Large intestine (tissue), 3 donors: ENCODE measurements around the gene LCN10. TPM values are rescaled to one million over a fixed set of nuclear protein-coding genes. Genes with fewer than 3 reads are reported as not detected.

ENCODE experiments used
- DNase-seq, 2 donors: peaks; one replicate each; pipeline versions ENCODE4 v3.0.0 to v3.0.0-alpha.2; 2013
- H3K27ac ChIP-seq: one replicate; pipeline ENCODE4 v1.5.1; 2013; ENCODE audit warnings: low read length
- H3K27me3 ChIP-seq: 2 replicates; pipeline ENCODE4 v1.6.1; 2013; ENCODE audit warnings: low read length; ENCODE audit not compliant: control insufficient read depth, insufficient read depth
- H3K36me3 ChIP-seq: 2 replicates; pipeline ENCODE4 v1.6.1; 2013; ENCODE audit warnings: low read length; ENCODE audit not compliant: control insufficient read depth, insufficient read depth
- H3K4me1 ChIP-seq: one replicate; pipeline ENCODE4 v1.6.1; 2013; ENCODE audit warnings: low read length; ENCODE audit not compliant: control insufficient read depth, insufficient read depth
- H3K4me3 ChIP-seq: one replicate; pipeline ENCODE4 v1.5.1; 2013; ENCODE audit warnings: low read length
- H3K9me3 ChIP-seq: one replicate; pipeline ENCODE4 v1.6.1; 2013; ENCODE audit warnings: mild to moderate bottlenecking, low read depth, low read length, moderate library complexity; ENCODE audit not compliant: control insufficient read depth
- WGBS: methylation state at CpG from one replicate; pipeline ENCODE4 v1.1.5; 2013; ENCODE audit warnings: low lambda C conversion rate; ENCODE audit not compliant: insufficient coverage; 5-methylcytosine and 5-hydroxymethylcytosine counted together
- polyA plus RNA-seq: library from polyadenylated mRNA; unstranded; fragments of 120-200 nt; gene quantifications from one replicate; pipeline ENCODE4 v1.2.1, GENCODE V29; 2013

The LCN10 gene
- polyA plus RNA-seq, 1 donor: 7.8 TPM

DNA sequence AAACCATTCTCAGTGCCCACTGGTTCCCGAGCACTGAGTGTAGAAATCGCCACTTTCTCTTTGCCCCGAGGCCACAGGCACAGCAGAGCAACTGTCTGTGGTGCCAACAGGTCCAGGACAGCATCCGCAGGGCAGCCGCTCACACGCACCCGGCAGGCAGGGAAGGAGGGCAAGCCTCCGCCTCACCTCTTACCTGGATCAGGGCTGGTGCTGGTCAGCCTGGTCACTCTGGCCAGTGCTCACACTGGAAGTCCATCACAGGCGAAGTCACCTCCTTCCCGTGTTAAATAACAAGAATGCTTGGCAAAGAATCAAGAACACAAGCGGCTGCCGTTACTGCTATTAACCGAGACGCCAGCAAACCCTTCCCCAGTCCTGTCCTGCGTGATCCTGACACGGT, 16.6 kb downstream of the LCN10 start:
- no peak for DNase-seq
- no peaks in the 10 kb centered on the region for H3K27me3 ChIP-seq
- H3K4me1 ChIP-seq: peaks cover 22% of the 10 kb centered on the region
- H3K4me3 ChIP-seq: peak overlapping the region; percentile 100
- H3K9me3 ChIP-seq: peaks cover 8% of the 10 kb centered on the region
- H3K36me3 ChIP-seq: peaks cover 54% of the 10 kb centered on the region
- H3K27ac ChIP-seq: no peak overlapping the region
- no CpG with 5 or more reads among the region's 16 CpGs for WGBS

GRCh38 chr9:136725612-136726011, 17.1 kb downstream of the LCN10 start:
- no CpG with 5 or more reads among the region's 10 CpGs for WGBS
- peaks cover 26% of the 10 kb centered on the region for H3K4me1 ChIP-seq
- peak overlapping the region; percentile 4 for H3K4me3 ChIP-seq
- H3K9me3 ChIP-seq: peaks cover 8% of the 10 kb centered on the region
- H3K36me3 ChIP-seq: peaks cover 59% of the 10 kb centered on the region
- no peak for DNase-seq
- H3K27ac ChIP-seq: no peak overlapping the region
- no peaks in the 10 kb centered on the region for H3K27me3 ChIP-seq

DNA sequence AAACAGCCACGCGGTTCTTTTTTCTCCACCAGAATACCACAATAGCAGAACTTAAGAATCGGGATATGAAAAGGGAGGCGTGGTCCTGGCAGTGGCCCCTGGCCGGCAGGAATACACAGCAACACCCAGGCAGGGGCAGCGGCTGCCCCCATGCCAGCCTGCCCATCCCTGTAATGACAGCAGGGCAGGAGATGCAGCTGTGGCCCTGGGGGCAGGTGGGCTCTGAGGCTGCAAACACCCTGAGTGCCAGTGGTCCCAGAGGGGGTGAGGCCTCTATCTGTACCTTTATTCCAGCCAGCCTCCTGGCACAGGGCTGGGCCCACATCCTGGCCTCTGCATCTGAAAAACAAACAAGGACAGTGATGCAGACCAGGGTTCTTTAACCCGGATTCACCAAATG, 18.0 kb downstream of the LCN10 start:
- no CpG with 5 or more reads among the region's 7 CpGs for WGBS
- Histone ChIP-seq H3K9me3 (peaks cover 8% of the 10 kb centered on the region), H3K27ac (no peak overlapping the region), H3K27me3 (no peaks in the 10 kb centered on the region), H3K4me1 (peaks cover 28% of the 10 kb centered on the region), H3K36me3 (peaks cover 59% of the 10 kb centered on the region), H3K4me3 (no peak overlapping the region)
- DNase-seq: no peak

- Histone ChIP-seq H3K27ac (no peak overlapping the region), H3K9me3 (peaks cover 8% of the 10 kb centered on the region), H3K4me1 (peaks cover 32% of the 10 kb centered on the region), H3K27me3 (no peaks in the 10 kb centered on the region), H3K36me3 (peaks cover 59% of the 10 kb centered on the region), H3K4me3 (no peak overlapping the region)
- no peak for DNase-seq
- no CpG with 5 or more reads among the region's 8 CpGs for WGBS
Observed at GRCh38 chr9:136723989-136724388, 18.8 kb downstream of the LCN10 start.

GRCh38 chr9:136723362-136723976, 19.3 kb downstream of the LCN10 start:
- H3K9me3 ChIP-seq: peaks cover 8% of the 10 kb centered on the region
- WGBS: no CpG with 5 or more reads among the region's 32 CpGs
- no peak overlapping the region for H3K27ac ChIP-seq
- H3K4me1 ChIP-seq: peaks cover 33% of the 10 kb centered on the region
- no peak overlapping the region for H3K4me3 ChIP-seq
- no peak for DNase-seq
- peaks cover 59% of the 10 kb centered on the region for H3K36me3 ChIP-seq
- no peaks in the 10 kb centered on the region for H3K27me3 ChIP-seq

- Histone ChIP-seq H3K9me3 (peaks cover 8% of the 10 kb centered on the region), H3K27ac (no peak overlapping the region), H3K4me1 (peaks cover 36% of the 10 kb centered on the region), H3K27me3 (no peaks in the 10 kb centered on the region), H3K4me3 (no peak overlapping the region), H3K36me3 (peaks cover 59% of the 10 kb centered on the region)
- no peak for DNase-seq
- no CpG with 5 or more reads among the region's 24 CpGs for WGBS
Observed at GRCh38 chr9:136722969-136723356, 19.8 kb downstream of the LCN10 start.

GRCh38 chr9:136722093-136722968, 20.4 kb downstream of the LCN10 start:
- Histone ChIP-seq H3K36me3 (peaks cover 59% of the 10 kb centered on the region), H3K27ac (no peak overlapping the region), H3K4me1 (peaks cover 36% of the 10 kb centered on the region), H3K4me3 (no peak overlapping the region), H3K9me3 (peaks cover 8% of the 10 kb centered on the region), H3K27me3 (no peaks in the 10 kb centered on the region)
- DNase-seq: no peak
- WGBS: no CpG with 5 or more reads among the region's 31 CpGs

GRCh38 chr9:136721339-136722092, 21.2 kb downstream of the LCN10 start:
- Histone ChIP-seq H3K27ac (no peak overlapping the region), H3K4me1 (peaks cover 32% of the 10 kb centered on the region), H3K27me3 (no peaks in the 10 kb centered on the region), H3K9me3 (peaks cover 8% of the 10 kb centered on the region), H3K4me3 (no peak overlapping the region), H3K36me3 (peaks cover 57% of the 10 kb centered on the region)
- peak in 1 of 2 donors; percentile 34 for DNase-seq
- no CpG with 5 or more reads among the region's 30 CpGs for WGBS

DNA sequence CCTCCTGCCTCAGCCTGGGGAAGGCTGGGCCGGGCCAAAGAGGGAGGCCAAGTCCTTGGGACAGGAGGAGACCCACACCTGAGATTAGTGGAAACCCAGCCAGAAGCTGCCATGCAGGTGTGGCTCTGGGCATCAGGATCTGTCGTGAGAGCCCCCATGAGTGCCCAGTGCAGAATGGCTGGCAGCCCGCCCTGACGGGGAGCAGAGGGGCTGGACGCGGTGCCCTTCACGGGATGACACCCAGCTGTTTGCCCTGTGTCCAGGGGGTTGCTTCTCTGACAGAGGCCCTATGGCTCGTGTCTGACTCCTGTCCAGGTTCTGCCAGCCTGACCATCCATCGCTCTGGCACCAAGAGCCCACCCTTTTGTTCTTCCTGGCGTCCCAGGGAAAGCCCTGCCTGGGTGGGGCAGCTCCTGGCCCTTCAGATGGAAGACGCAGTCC, 21.8 kb downstream of the LCN10 start:
- H3K4me1 ChIP-seq: peaks cover 26% of the 10 kb centered on the region
- no CpG with 5 or more reads among the region's 11 CpGs for WGBS
- H3K9me3 ChIP-seq: peaks cover 8% of the 10 kb centered on the region

GRCh38 chr9:136720251-136720897, 22.4 kb downstream of the LCN10 start:
- WGBS: no CpG with 5 or more reads among the region's 20 CpGs
- Histone ChIP-seq H3K27ac (no peak overlapping the region), H3K36me3 (peaks cover 46% of the 10 kb centered on the region), H3K4me1 (peaks cover 23% of the 10 kb centered on the region), H3K9me3 (peaks cover 8% of the 10 kb centered on the region), H3K27me3 (no peaks in the 10 kb centered on the region), H3K4me3 (no peak overlapping the region)
- DNase-seq: peak in 1 of 2 donors; percentile 35

More for the DNA sequence above, 21.8 kb downstream of the LCN10 start:
- DNase-seq: no peak
- H3K27ac ChIP-seq: no peak overlapping the region
- no peak overlapping the region for H3K4me3 ChIP-seq
- no peaks in the 10 kb centered on the region for H3K27me3 ChIP-seq
- H3K36me3 ChIP-seq: peaks cover 51% of the 10 kb centered on the region
